Ascending aorta (tissue), 2 donors: ENCODE measurements around the gene APOB. TPM values are rescaled to one million over a fixed set of nuclear protein-coding genes. Genes with fewer than 3 reads are reported as not detected.

Experiments used
- DNase-seq, 2 donors: peaks; one replicate each; pipeline ENCODE4 v3.0.0-alpha.2; 2019; ENCODE audit warnings: low spot score in 2 of 2
- H3K27ac ChIP-seq, 2 donors: fragments of 200-600 bp; sonication (generic); one replicate each; pipeline ENCODE4 v1.5.1; 2016 to 2017; ENCODE audit warnings: mild to moderate bottlenecking in 1 of 2
- H3K27me3 ChIP-seq: fragments of 200-600 bp; sonication (generic); one replicate; pipeline ENCODE4 v1.5.1; 2017
- H3K36me3 ChIP-seq, 2 donors: fragments of 200-600 bp; sonication (generic); one replicate each; pipeline ENCODE4 v1.5.1; 2016
- H3K4me1 ChIP-seq, 2 donors: fragments of 200-600 bp; sonication (generic); one replicate each; pipeline ENCODE4 v1.5.1; 2016 to 2017; ENCODE audit warnings: mild to moderate bottlenecking in 1 of 2
- H3K4me3 ChIP-seq, 2 donors: fragments of 200-600 bp; sonication (generic); one replicate each; pipeline ENCODE4 v1.5.1; 2016 to 2017; ENCODE audit warnings: mild to moderate bottlenecking in 1 of 2
- H3K9me3 ChIP-seq, 2 donors: fragments of 200-600 bp; sonication (generic); one replicate each; pipeline ENCODE4 v1.5.1; 2016
- CTCF ChIP-seq, 3 experiments: fragments of 200-600 bp in 2 of 3; fragments of 450-650 bp in 1 of 3; sonication (generic) in 2 of 3; IDR thresholded peaks; one replicate each; pipeline ENCODE4 v1.5.1; 2016 to 2019; ENCODE audit warnings: antibody characterized with exemption in 3 of 3, mild to moderate bottlenecking in 1 of 3, moderate library complexity in 1 of 3
- intact Hi-C: fragments of 100-400 bp; cut with DNase I; formaldehyde crosslinking; loops from one replicate; pipeline ENCODE4 v1.15.1; 2023
- total RNA-seq: library from RNA; depleted of rRNA; stranded (reverse); fragments of >200 nt; gene quantifications from one replicate; pipeline ENCODE4 v1.1.0, GENCODE V29; 2016

Gene APOB
- total RNA-seq, 1 donor from 2014 or later: 8.5 TPM

- H3K27me3 ChIP-seq: no peaks in the 10 kb centered on the region
- no peaks in the 10 kb centered on the region for H3K36me3 ChIP-seq
- no peaks in the 10 kb centered on the region for H3K9me3 ChIP-seq
- intact Hi-C loops: no loop called here
- DNase-seq: no peak
- H3K4me1 ChIP-seq: peaks cover 9 to 36% of the 10 kb centered on the region in 2 donors
- no peak for TF ChIP-seq CTCF (IDR thresholded peaks at IDR 0.05)
- no peak overlapping the region for H3K4me3 ChIP-seq
- H3K27ac ChIP-seq: peak overlapping the region; percentile 84 to 86
Measured at GRCh38 chr2:20972110-20972509, 71.8 kb downstream of the APOB start.

- H3K27ac ChIP-seq: no peak overlapping the region
- intact Hi-C loops: no loop called here
- no peak for TF ChIP-seq CTCF (IDR thresholded peaks at IDR 0.05)
Measured at GRCh38 chr2:20970068-20970467, 73.8 kb downstream of the APOB start.

GRCh38 chr2:20966061-20966595, 77.7 kb downstream of the APOB start:
- no peak for TF ChIP-seq CTCF (IDR thresholded peaks at IDR 0.05)
- Histone ChIP-seq H3K27ac (peak overlapping the region; percentile 37 to 46), H3K9me3 (no peaks in the 10 kb centered on the region), H3K4me3 (no peak overlapping the region), H3K27me3 (no peaks in the 10 kb centered on the region), H3K4me1 (peaks cover 8 to 18% of the 10 kb centered on the region in 2 donors), H3K36me3 (no peaks in the 10 kb centered on the region)
- no peak for DNase-seq
- intact Hi-C loops: no loop called here

More at GRCh38 chr2:20970068-20970467, 73.8 kb downstream of the APOB start:
- no peaks in the 10 kb centered on the region for H3K36me3 ChIP-seq
- no peaks in the 10 kb centered on the region for H3K9me3 ChIP-seq
- peaks cover 9 to 34% of the 10 kb centered on the region in 2 donors for H3K4me1 ChIP-seq
- H3K4me3 ChIP-seq: no peak overlapping the region
- no peak for DNase-seq
- H3K27me3 ChIP-seq: no peaks in the 10 kb centered on the region

GRCh38 chr2:20965221-20965620, 78.7 kb downstream of the APOB start:
- no peaks in the 10 kb centered on the region for H3K36me3 ChIP-seq
- peaks cover 8 to 18% of the 10 kb centered on the region in 2 donors for H3K4me1 ChIP-seq
- no peak for DNase-seq
- no peak overlapping the region for H3K27ac ChIP-seq
- H3K27me3 ChIP-seq: no peaks in the 10 kb centered on the region
- H3K9me3 ChIP-seq: no peaks in the 10 kb centered on the region
- no peak for TF ChIP-seq CTCF (IDR thresholded peaks at IDR 0.05)
- intact Hi-C loops: no loop called here
- H3K4me3 ChIP-seq: no peak overlapping the region

- H3K4me1 ChIP-seq: peaks cover 8 to 18% of the 10 kb centered on the region in 2 donors
- H3K4me3 ChIP-seq: no peak overlapping the region
- H3K36me3 ChIP-seq: no peaks in the 10 kb centered on the region
- intact Hi-C loops: loop anchor here (1.0 to 5.0 kb wide), 7 partner anchors 75 to 303 kb away; partner anchors contain the start of gene LDAH
- H3K9me3 ChIP-seq: no peaks in the 10 kb centered on the region
- no peaks in the 10 kb centered on the region for H3K27me3 ChIP-seq
- TF ChIP-seq CTCF (IDR thresholded peaks at IDR 0.05): no peak
- no peak overlapping the region for H3K27ac ChIP-seq
- no peak for DNase-seq
Measured at GRCh38 chr2:20963867-20964266, 80.0 kb downstream of the APOB start.
